Endothelial cell (in vitro differentiated cells): ENCODE measurements around the gene CCRL2. TPM values are rescaled to one million over a fixed set of nuclear protein-coding genes. Genes with fewer than 3 reads are reported as not detected.

Experiments used
- DNase-seq: peaks from one replicate; pipeline ENCODE4 v3.0.0; 2021; ENCODE audit warnings: low spot score
- H3K27ac Mint-ChIP-seq: one replicate; pipeline ENCODE4 v1.8.0; 2021; ENCODE audit warnings: mixed read lengths, inconsistent platforms; ENCODE audit not compliant: unreplicated experiment
- H3K27me3 Mint-ChIP-seq: one replicate; pipeline ENCODE4 v1.8.0; 2021; ENCODE audit warnings: mild to moderate bottlenecking, moderate library complexity, mixed read lengths, inconsistent platforms; ENCODE audit not compliant: unreplicated experiment
- H3K36me3 Mint-ChIP-seq: one replicate; pipeline ENCODE4 v1.8.0; 2021; ENCODE audit warnings: mild to moderate bottlenecking, low read depth, mixed read lengths, inconsistent platforms; ENCODE audit not compliant: unreplicated experiment
- H3K4me1 Mint-ChIP-seq: one replicate; pipeline ENCODE4 v1.8.0; 2021; ENCODE audit warnings: mild to moderate bottlenecking, mixed read lengths, inconsistent platforms; ENCODE audit not compliant: unreplicated experiment
- H3K4me3 Mint-ChIP-seq: one replicate; pipeline ENCODE4 v1.8.0; 2021; ENCODE audit warnings: mild to moderate bottlenecking, mixed read lengths, inconsistent platforms; ENCODE audit not compliant: unreplicated experiment
- H3K9me3 Mint-ChIP-seq: one replicate; pipeline ENCODE4 v1.8.0; 2021; ENCODE audit warnings: mixed read lengths, inconsistent platforms; ENCODE audit not compliant: unreplicated experiment
- CTCF ChIP-seq: fragments of 200-600 bp; sonication (generic); IDR thresholded peaks from one replicate; pipeline ENCODE4 v1.5.0; 2021; ENCODE audit warnings: antibody characterized with exemption; ENCODE audit not compliant: unreplicated experiment
- total RNA-seq: library from RNA; stranded (reverse); fragmentation: NEBNext Ultra II Directional; extraction: Animal tissue kit (Norgen Biotek cat#: 25700); gene quantifications from one replicate; pipeline ENCODE4 v1.2.1, GENCODE V29; 2021; ENCODE audit not compliant: unreplicated experiment

The CCRL2 gene
- total RNA-seq, 1 donor from 2014 or later, result 1.4 TPM

GRCh38 chr3:46416811-46417510, 9.9 kb downstream of the CCRL2 start:
- no peak for TF ChIP-seq CTCF
- Mint-ChIP-seq H3K4me3 (no peak overlapping the region), H3K36me3 (no peaks in the 10 kb centered on the region), H3K27ac (no peak overlapping the region), H3K4me1 (peaks cover 20% of the 10 kb centered on the region), H3K27me3 (peaks cover 1% of the 10 kb centered on the region), H3K9me3 (no peaks in the 10 kb centered on the region)
- DNase-seq, result no peak

- DNase-seq, result no peak
- Mint-ChIP-seq H3K27ac (no peak overlapping the region), H3K36me3 (no peaks in the 10 kb centered on the region), H3K4me3 (no peak overlapping the region), H3K9me3 (no peaks in the 10 kb centered on the region), H3K4me1 (peaks cover 11% of the 10 kb centered on the region), H3K27me3 (peaks cover 1% of the 10 kb centered on the region)
- TF ChIP-seq CTCF, result no peak
Measured at GRCh38 chr3:46417841-46418611, 11.0 kb downstream of the CCRL2 start.

- Mint-ChIP-seq H3K9me3 (no peaks in the 10 kb centered on the region), H3K4me1 (peaks cover under 1% of the 10 kb centered on the region), H3K4me3 (no peak overlapping the region), H3K27me3 (peaks cover 1% of the 10 kb centered on the region), H3K27ac (no peak overlapping the region), H3K36me3 (no peaks in the 10 kb centered on the region)
- no peak for TF ChIP-seq CTCF
- no peak for DNase-seq
Measured at GRCh38 chr3:46419816-46420215, 12.8 kb downstream of the CCRL2 start.

GRCh38 chr3:46420931-46421330, 13.9 kb downstream of the CCRL2 start:
- Mint-ChIP-seq H3K27me3 (peaks cover 1% of the 10 kb centered on the region), H3K4me1 (peaks cover under 1% of the 10 kb centered on the region), H3K4me3 (no peak overlapping the region), H3K36me3 (no peaks in the 10 kb centered on the region), H3K9me3 (no peaks in the 10 kb centered on the region), H3K27ac (no peak overlapping the region)
- TF ChIP-seq CTCF, result no peak
- DNase-seq, result no peak

- H3K4me3 Mint-ChIP-seq, result no peak overlapping the region
- TF ChIP-seq CTCF, result no peak
- H3K9me3 Mint-ChIP-seq, result no peaks in the 10 kb centered on the region
- no peak for DNase-seq
- H3K36me3 Mint-ChIP-seq, result no peaks in the 10 kb centered on the region
- peaks cover 15% of the 10 kb centered on the region for H3K4me1 Mint-ChIP-seq
- no peak overlapping the region for H3K27ac Mint-ChIP-seq
- no peaks in the 10 kb centered on the region for H3K27me3 Mint-ChIP-seq
Measured at GRCh38 chr3:46422617-46423016, 15.6 kb downstream of the CCRL2 start.
